ENCODE measurements around the gene ADCY2.

Gene ADCY2

DNA sequence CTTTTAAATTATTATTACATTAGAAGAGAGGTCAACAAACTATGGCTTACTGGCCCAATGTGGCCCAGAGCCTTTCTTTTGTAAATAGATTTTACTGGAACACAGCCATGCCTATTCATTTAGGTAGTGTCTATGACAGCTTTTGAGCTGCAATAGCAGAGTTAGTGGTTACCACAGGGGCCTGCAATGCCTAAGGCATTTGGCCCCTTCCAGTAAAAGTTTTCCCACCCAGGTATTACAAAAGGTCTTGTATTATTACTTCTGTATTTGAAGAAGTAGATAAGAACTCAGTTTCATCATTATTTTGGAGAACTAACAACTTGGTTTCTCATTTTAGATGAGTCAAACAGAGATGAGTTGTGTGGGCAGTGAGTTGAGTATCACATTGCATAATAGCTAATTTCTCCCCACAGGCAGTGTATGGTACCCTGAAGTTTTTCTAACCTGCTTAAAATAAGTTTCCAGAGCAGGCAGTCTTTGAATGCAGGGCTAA lies 482.5 kb downstream of the ADCY2 start:
- no peak overlapping the region for H3K9ac ChIP-seq (ENCODE audit: low read length in 5 of 5)
- no peaks in the 10 kb centered on the region for H3K9me3 ChIP-seq (ENCODE audit: control insufficient read depth in 5 of 5, low read length in 5 of 5)
- H3K4me1 ChIP-seq (ENCODE audit: control insufficient read depth in 5 of 5, insufficient read depth in 5 of 5, low read length in 5 of 5) = peaks cover 0 to under 1% (median 0%) of the 10 kb centered on the region in 5 donors
- no peak overlapping the region for H3K4me3 ChIP-seq (ENCODE audit: low read depth in 1 of 5, low read length in 5 of 5)
- H3K27me3 ChIP-seq (ENCODE audit: control insufficient read depth in 5 of 5, insufficient read depth in 4 of 5, low read length in 5 of 5) = no peaks in the 10 kb centered on the region
- H3K36me3 ChIP-seq (ENCODE audit: control insufficient read depth in 5 of 5, insufficient read depth in 5 of 5, low read length in 5 of 5) = peaks cover 49 to 75% (median 65%) of the 10 kb centered on the region in 5 donors
- H3K27ac ChIP-seq (ENCODE audit: low read depth, low read length) = no peak overlapping the region

Data from subcutaneous abdominal adipose tissue (tissue), 5 donors.